SK-N-SH (cell line): ENCODE data around the gene KCNIP4. TPM values are rescaled to one million over a fixed set of nuclear protein-coding genes. Genes with fewer than 3 reads are reported as not detected.

ENCODE experiments used
- CTCF ChIA-PET: fragments of 300-600, 350-600 bp; formaldehyde crosslinking; extraction: SDS; loops from one replicate; lab custom pipeline; 2021; lab: Yijun Ruan, JAX
- POLR2A ChIA-PET: fragments of 350-600 bp; sonication (Branson Sonifier 250); formaldehyde crosslinking; extraction: SDS; loops from one replicate; lab custom pipeline; 2020; ENCODE audit warnings: antibody characterized with exemption, inconsistent platforms; lab: Yijun Ruan, JAX
- DNase-seq: peaks from one replicate; pipeline ENCODE4 v3.0.0; 2012
- H2AFZ ChIP-seq: fragments of 200-600 bp; sonication (generic); 2 replicates; pipeline ENCODE4 v1.8.1; 2016; ENCODE audit warnings: antibody characterized with exemption, mild to moderate bottlenecking, low read depth
- H3F3A ChIP-seq: fragments of 200-600 bp; sonication (generic); replicated peaks from 2 replicates; pipeline ENCODE3; 2016; ENCODE audit warnings: antibody characterized with exemption, mild to moderate bottlenecking; ENCODE audit not compliant: insufficient read depth
- H3K27ac ChIP-seq, 2 experiments: fragments of 200-500 bp in 1 of 2; fragments of 200-600 bp in 1 of 2; sonication (Bioruptor generic) in 1 of 2; sonication (generic), shearing (Covaris generic) in 1 of 2; 2 replicates each; pipeline versions ENCODE4 v1.5.1 to v1.6.1; 2014 to 2016; ENCODE audit warnings: low read depth in 2 of 2, inconsistent platforms in 1 of 2, low read length in 1 of 2, mild to moderate bottlenecking in 1 of 2, mixed read lengths in 1 of 2
- H3K27me3 ChIP-seq: fragments of 200-600 bp; sonication (generic), shearing (Covaris generic); 2 replicates; pipeline ENCODE4 v1.6.1; 2016; ENCODE audit warnings: mixed run types; ENCODE audit not compliant: insufficient read depth
- H3K36me3 ChIP-seq, 2 experiments: fragments of 200-500 bp in 1 of 2; fragments of 200-600 bp in 1 of 2; sonication (Bioruptor generic) in 1 of 2; sonication (generic) in 1 of 2; replicated peaks in 1 of 2; 2 replicates each; pipeline versions ENCODE3 to v1.5.1; 2014 to 2016; ENCODE audit warnings: low read length in 1 of 2, mild to moderate bottlenecking in 1 of 2; ENCODE audit not compliant: insufficient read depth in 2 of 2, control insufficient read depth in 1 of 2
- H3K4me1 ChIP-seq, 2 experiments: fragments of 200-500 bp in 1 of 2; fragments of 200-600 bp in 1 of 2; sonication (Bioruptor generic) in 1 of 2; sonication (generic), shearing (Covaris generic) in 1 of 2; 2 replicates each; pipeline versions ENCODE4 v1.5.1 to v1.6.1; 2014 to 2016; ENCODE audit warnings: low read depth in 1 of 2, low read length in 1 of 2, mixed run types in 1 of 2; ENCODE audit not compliant: insufficient read depth in 2 of 2, control insufficient read depth in 1 of 2
- H3K4me2 ChIP-seq: fragments of 200-600 bp; sonication (generic), shearing (Covaris generic); 2 replicates; pipeline ENCODE4 v1.6.1; 2017; ENCODE audit warnings: mixed run types
- H3K4me3 ChIP-seq, 2 experiments: fragments of 200-500 bp in 1 of 2; fragments of 200-600 bp in 1 of 2; sonication (Bioruptor generic) in 1 of 2; sonication (generic), shearing (Covaris generic) in 1 of 2; 2 replicates each; pipeline versions ENCODE4 v1.5.1 to v1.8.1; 2014 to 2016; ENCODE audit warnings: low read depth in 2 of 2, inconsistent platforms in 1 of 2, low read length in 1 of 2, mild to moderate bottlenecking in 1 of 2, mixed read lengths in 1 of 2, moderate library complexity in 1 of 2
- H3K79me2 ChIP-seq: fragments of 200-600 bp; sonication (generic); 2 replicates; pipeline ENCODE4 v1.8.1; 2017; ENCODE audit warnings: mild to moderate bottlenecking; ENCODE audit not compliant: insufficient read depth
- H3K9ac ChIP-seq: fragments of 200-600 bp; sonication (generic); 2 replicates; pipeline ENCODE4 v1.6.1; 2017; ENCODE audit warnings: mixed run types
- H3K9me2 ChIP-seq: fragments of 200-600 bp; sonication (generic); 2 replicates; pipeline ENCODE4 v1.6.1; 2017; ENCODE audit warnings: mixed run types
- H3K9me3 ChIP-seq: fragments of 200-600 bp; sonication (generic); 2 replicates; pipeline ENCODE4 v1.6.1; 2017; ENCODE audit warnings: mixed run types, mild to moderate bottlenecking, moderate library complexity
- H4K20me1 ChIP-seq: fragments of 200-600 bp; sonication (generic); 2 replicates; pipeline ENCODE4 v1.6.1; 2017; ENCODE audit warnings: mild to moderate bottlenecking, mixed run types; ENCODE audit not compliant: insufficient read depth
- EP300 ChIP-seq, 2 experiments: IDR thresholded peaks; 2 replicates each; pipeline versions ENCODE4 v1.4.0 to v1.6.1; 2012; ENCODE audit warnings: borderline replicate concordance in 1 of 2, low read depth in 1 of 2, low read length in 1 of 2
- FOSL2 ChIP-seq: IDR thresholded peaks from 2 replicates; pipeline ENCODE4 v1.4.0; 2012; ENCODE audit warnings: low read depth, mild to moderate bottlenecking, moderate library complexity, borderline replicate concordance
- FOXJ3 ChIP-seq: sonication (generic); formaldehyde crosslinking; IDR thresholded peaks from 2 replicates; pipeline ENCODE4 v1.5.1; 2020; ENCODE audit warnings: mild to moderate bottlenecking, missing genetic modification reagents
- FOXM1 ChIP-seq: IDR thresholded peaks from 2 replicates; pipeline ENCODE4 v1.4.0; 2012; ENCODE audit warnings: low read depth, mild to moderate bottlenecking
- GATA2 ChIP-seq: sonication (generic); formaldehyde crosslinking; IDR thresholded peaks from 2 replicates; pipeline ENCODE4 v1.5.0; 2020; ENCODE audit warnings: mild to moderate bottlenecking, missing genetic modification reagents
- MEF2A ChIP-seq: IDR thresholded peaks from 2 replicates; pipeline ENCODE4 v1.4.0; 2012; ENCODE audit warnings: low read depth, borderline replicate concordance
- MXI1 ChIP-seq: IDR thresholded peaks from 2 replicates; pipeline ENCODE4 v1.6.1; 2012; ENCODE audit warnings: mild to moderate bottlenecking, low read depth, low read length, improper control_type of control experiment
- NRF1 ChIP-seq: IDR thresholded peaks from 2 replicates; pipeline ENCODE4 v1.6.1; 2012; ENCODE audit warnings: low read depth, mild to moderate bottlenecking, low read length
- RFX5 ChIP-seq: IDR thresholded peaks from 2 replicates; pipeline ENCODE4 v1.6.1; 2012; ENCODE audit warnings: mild to moderate bottlenecking, improper control_type of control experiment, low read length
- TCF12 ChIP-seq: IDR thresholded peaks from 2 replicates; pipeline ENCODE4 v1.4.0; 2012
- TEAD4 ChIP-seq: IDR thresholded peaks from 2 replicates; pipeline ENCODE4 v1.4.0; 2012; ENCODE audit warnings: mild to moderate bottlenecking, borderline replicate concordance; ENCODE audit not compliant: insufficient read depth
- YY1 ChIP-seq: IDR thresholded peaks from 2 replicates; pipeline ENCODE4 v1.4.0; 2012; ENCODE audit warnings: low read depth, mild to moderate bottlenecking
- WGBS: methylation state at CpG from one replicate; pipeline ENCODE4 v1.1.6; 2017; ENCODE audit warnings: low lambda C conversion rate; 5-methylcytosine and 5-hydroxymethylcytosine counted together
- polyA plus RNA-seq, 3 experiments: library from polyadenylated mRNA; depleted of rRNA; stranded (reverse); fragments of >200 nt; gene quantifications; 2 replicates each; pipeline ENCODE4 v1.2.3, GENCODE V29; 2012
- TF ChIP-seq, protein P1 (sequence below): fragments of 150-350 bp; IDR thresholded peaks from 2 replicates; pipeline ENCODE4 v1.6.1; 2016; ENCODE audit warnings: mild to moderate bottlenecking, low read depth, low read length
- TF ChIP-seq, protein P2 (sequence below): IDR thresholded peaks from 2 replicates; pipeline ENCODE4 v1.4.0; 2012; ENCODE audit warnings: low read depth, borderline replicate concordance
- TF ChIP-seq, protein P3 (sequence below): IDR thresholded peaks from 2 replicates; pipeline ENCODE4 v1.6.1; 2012; ENCODE audit warnings: mild to moderate bottlenecking, low read depth, low read length, moderate library complexity
- TF ChIP-seq, protein P4 (sequence below): IDR thresholded peaks from 2 replicates; pipeline ENCODE4 v1.4.0; 2012; ENCODE audit warnings: low read depth, borderline replicate concordance

Gene KCNIP4
- polyA plus RNA-seq, 1 of the 3 experiments (the other 2 are of a cell fraction): 0.18 TPM

DNA sequence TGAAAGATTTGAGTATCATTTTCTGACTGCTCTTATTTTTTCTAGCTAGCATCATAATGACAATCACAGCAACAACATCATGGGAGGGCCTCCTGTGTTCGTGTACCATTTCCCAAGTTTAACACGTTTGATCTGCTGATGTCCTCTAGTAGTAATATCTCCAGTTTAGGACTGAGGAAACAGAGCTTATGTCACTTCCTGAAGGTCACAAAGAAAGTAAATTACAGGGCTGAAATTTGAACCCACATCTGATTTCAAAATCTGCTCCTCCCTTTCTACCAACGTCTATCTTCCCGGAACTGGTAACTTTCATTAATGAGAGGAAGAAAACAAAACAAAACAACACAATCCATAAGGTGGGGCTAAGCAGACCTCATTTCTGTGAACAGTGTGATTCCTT, 945.6 kb downstream of the KCNIP4 start:
- Histone ChIP-seq H3K4me2 (no peak overlapping the region), H3K36me3 (no peaks in the 10 kb centered on the region), H3F3A (no peaks in the 10 kb centered on the region), H2AFZ (no peak overlapping the region), H3K27ac (no peak overlapping the region), H3K79me2 (no peaks in the 10 kb centered on the region), H3K9ac (no peak overlapping the region), H3K4me3 (no peak overlapping the region), H3K9me2 (no peaks in the 10 kb centered on the region), H3K4me1 (no peaks in the 10 kb centered on the region), H3K27me3 (no peaks in the 10 kb centered on the region), H4K20me1 (no peaks in the 10 kb centered on the region), H3K9me3 (no peaks in the 10 kb centered on the region)
- POLR2A ChIA-PET: no interaction called here
- CTCF ChIA-PET: no interaction called here
- DNase-seq: no peak
- WGBS: 38% methylated on average over 4 of the region's 4 CpGs
- no peak for TF ChIP-seq FOXM1
- TF ChIP-seq, protein P1, sequence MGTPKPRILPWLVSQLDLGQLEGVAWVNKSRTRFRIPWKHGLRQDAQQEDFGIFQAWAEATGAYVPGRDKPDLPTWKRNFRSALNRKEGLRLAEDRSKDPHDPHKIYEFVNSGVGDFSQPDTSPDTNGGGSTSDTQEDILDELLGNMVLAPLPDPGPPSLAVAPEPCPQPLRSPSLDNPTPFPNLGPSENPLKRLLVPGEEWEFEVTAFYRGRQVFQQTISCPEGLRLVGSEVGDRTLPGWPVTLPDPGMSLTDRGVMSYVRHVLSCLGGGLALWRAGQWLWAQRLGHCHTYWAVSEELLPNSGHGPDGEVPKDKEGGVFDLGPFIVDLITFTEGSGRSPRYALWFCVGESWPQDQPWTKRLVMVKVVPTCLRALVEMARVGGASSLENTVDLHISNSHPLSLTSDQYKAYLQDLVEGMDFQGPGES: no peak
- TF ChIP-seq NRF1: no peak
- no peak for TF ChIP-seq YY1
- TF ChIP-seq, protein P2, sequence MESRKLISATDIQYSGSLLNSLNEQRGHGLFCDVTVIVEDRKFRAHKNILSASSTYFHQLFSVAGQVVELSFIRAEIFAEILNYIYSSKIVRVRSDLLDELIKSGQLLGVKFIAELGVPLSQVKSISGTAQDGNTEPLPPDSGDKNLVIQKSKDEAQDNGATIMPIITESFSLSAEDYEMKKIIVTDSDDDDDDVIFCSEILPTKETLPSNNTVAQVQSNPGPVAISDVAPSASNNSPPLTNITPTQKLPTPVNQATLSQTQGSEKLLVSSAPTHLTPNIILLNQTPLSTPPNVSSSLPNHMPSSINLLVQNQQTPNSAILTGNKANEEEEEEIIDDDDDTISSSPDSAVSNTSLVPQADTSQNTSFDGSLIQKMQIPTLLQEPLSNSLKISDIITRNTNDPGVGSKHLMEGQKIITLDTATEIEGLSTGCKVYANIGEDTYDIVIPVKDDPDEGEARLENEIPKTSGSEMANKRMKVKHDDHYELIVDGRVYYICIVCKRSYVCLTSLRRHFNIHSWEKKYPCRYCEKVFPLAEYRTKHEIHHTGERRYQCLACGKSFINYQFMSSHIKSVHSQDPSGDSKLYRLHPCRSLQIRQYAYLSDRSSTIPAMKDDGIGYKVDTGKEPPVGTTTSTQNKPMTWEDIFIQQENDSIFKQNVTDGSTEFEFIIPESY: no peak
- TF ChIP-seq, protein P3, sequence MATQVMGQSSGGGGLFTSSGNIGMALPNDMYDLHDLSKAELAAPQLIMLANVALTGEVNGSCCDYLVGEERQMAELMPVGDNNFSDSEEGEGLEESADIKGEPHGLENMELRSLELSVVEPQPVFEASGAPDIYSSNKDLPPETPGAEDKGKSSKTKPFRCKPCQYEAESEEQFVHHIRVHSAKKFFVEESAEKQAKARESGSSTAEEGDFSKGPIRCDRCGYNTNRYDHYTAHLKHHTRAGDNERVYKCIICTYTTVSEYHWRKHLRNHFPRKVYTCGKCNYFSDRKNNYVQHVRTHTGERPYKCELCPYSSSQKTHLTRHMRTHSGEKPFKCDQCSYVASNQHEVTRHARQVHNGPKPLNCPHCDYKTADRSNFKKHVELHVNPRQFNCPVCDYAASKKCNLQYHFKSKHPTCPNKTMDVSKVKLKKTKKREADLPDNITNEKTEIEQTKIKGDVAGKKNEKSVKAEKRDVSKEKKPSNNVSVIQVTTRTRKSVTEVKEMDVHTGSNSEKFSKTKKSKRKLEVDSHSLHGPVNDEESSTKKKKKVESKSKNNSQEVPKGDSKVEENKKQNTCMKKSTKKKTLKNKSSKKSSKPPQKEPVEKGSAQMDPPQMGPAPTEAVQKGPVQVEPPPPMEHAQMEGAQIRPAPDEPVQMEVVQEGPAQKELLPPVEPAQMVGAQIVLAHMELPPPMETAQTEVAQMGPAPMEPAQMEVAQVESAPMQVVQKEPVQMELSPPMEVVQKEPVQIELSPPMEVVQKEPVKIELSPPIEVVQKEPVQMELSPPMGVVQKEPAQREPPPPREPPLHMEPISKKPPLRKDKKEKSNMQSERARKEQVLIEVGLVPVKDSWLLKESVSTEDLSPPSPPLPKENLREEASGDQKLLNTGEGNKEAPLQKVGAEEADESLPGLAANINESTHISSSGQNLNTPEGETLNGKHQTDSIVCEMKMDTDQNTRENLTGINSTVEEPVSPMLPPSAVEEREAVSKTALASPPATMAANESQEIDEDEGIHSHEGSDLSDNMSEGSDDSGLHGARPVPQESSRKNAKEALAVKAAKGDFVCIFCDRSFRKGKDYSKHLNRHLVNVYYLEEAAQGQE: no peak
- TF ChIP-seq MXI1: no peak
- TF ChIP-seq GATA2 (CRISPR knock-in tag): no peak
- no peak for TF ChIP-seq TEAD4
- TF ChIP-seq RFX5: no peak
- TF ChIP-seq, protein P4, sequence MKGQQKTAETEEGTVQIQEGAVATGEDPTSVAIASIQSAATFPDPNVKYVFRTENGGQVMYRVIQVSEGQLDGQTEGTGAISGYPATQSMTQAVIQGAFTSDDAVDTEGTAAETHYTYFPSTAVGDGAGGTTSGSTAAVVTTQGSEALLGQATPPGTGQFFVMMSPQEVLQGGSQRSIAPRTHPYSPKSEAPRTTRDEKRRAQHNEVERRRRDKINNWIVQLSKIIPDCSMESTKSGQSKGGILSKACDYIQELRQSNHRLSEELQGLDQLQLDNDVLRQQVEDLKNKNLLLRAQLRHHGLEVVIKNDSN: no peak
- TF ChIP-seq EP300 (IDR thresholded peaks at IDR 0.05; ENCODE audit: borderline replicate concordance in 1 of 2, low read depth in 1 of 2, low read length in 1 of 2): no peak
- no peak for TF ChIP-seq MEF2A
- no peak for TF ChIP-seq TCF12
- no peak for TF ChIP-seq FOXJ3 (CRISPR knock-in tag)
- no peak for TF ChIP-seq FOSL2
